GM23248 (cell line): ENCODE results near the gene ACOT7.

Experiments used
- EZH2 ChIP-seq: fragments of 200-600 bp; sonication (generic); IDR thresholded peaks from 2 replicates; pipeline ENCODE4 v1.6.1; 2018; ENCODE audit warnings: antibody characterized with exemption, mild to moderate bottlenecking; ENCODE audit not compliant: insufficient read depth, poor library complexity, severe bottlenecking
- EZH2phosphoT487 ChIP-seq: fragments of 200-600 bp; sonication (generic); IDR thresholded peaks from 2 replicates; pipeline ENCODE4 v1.6.1; 2018; ENCODE audit warnings: antibody characterized with exemption, moderate library complexity, mild to moderate bottlenecking, low read depth; ENCODE audit not compliant: insufficient read depth

GRCh38 chr1:6391951-6392808, 1.4 kb downstream of the ACOT7 start:
- TF ChIP-seq EZH2 (no peak), EZH2phosphoT487 (no peak)
